ENCODE measurements around the gene GNB1. TPM values are rescaled to one million over a fixed set of nuclear protein-coding genes. Genes with fewer than 3 reads are reported as not detected.

GNB1 gene
- total RNA-seq, 1 donor from 2014 or later, result 159 TPM

GRCh38 chr1:1919304-1920056, 28.6 kb upstream of the GNB1 start:
- Histone ChIP-seq H3K9me3 (no peaks in the 10 kb centered on the region), H3K4me1 (peaks cover 21% of the 10 kb centered on the region), H3K27me3 (no peaks in the 10 kb centered on the region), H3K27ac (peak overlapping the region; percentile 38), H3K36me3 (no peaks in the 10 kb centered on the region), H3K4me3 (peak overlapping the region; percentile 48 to 53)
- TF ChIP-seq POLR2AphosphoS5 (IDR thresholded peaks at IDR 0.05; ENCODE audit: insufficient read depth in 1 of 2, low read depth in 1 of 2) (peak; percentile 68 to 73), POLR2A (IDR thresholded peaks at IDR 0.05) (no peak), CTCF (IDR thresholded peaks at IDR 0.05) (peak in 1 of 3 experiments; percentile 2)
- peak in 1 of 2 donors; percentile 98 for DNase-seq (ENCODE audit: extremely low spot score in 2 of 2)
- intact Hi-C loops (cut with DNase I), result no loop called here

- no peak for DNase-seq (ENCODE audit: extremely low spot score in 2 of 2)
- Histone ChIP-seq H3K9me3 (no peaks in the 10 kb centered on the region), H3K36me3 (no peaks in the 10 kb centered on the region), H3K27me3 (no peaks in the 10 kb centered on the region), H3K4me3 (peak within 1 kb of the TSS; percentile 48 to 53), H3K4me1 (peaks cover 21% of the 10 kb centered on the region), H3K27ac (peak within 1 kb of the TSS; percentile 38)
- TF ChIP-seq CTCF (IDR thresholded peaks at IDR 0.05) (no peak), POLR2A (IDR thresholded peaks at IDR 0.05) (peak in 1 of 2 donors; percentile 3), POLR2AphosphoS5 (IDR thresholded peaks at IDR 0.05; ENCODE audit: insufficient read depth in 1 of 2, low read depth in 1 of 2) (no peak)
- intact Hi-C loops (cut with DNase I), result no loop called here
These were observed 28.0 kb upstream of the GNB1 start, which contains the start of gene TMEM52 for GRCh38 chr1:1918901-1919303. TSS of gene TMEM52 (minus strand) at chr1:1919279. CDS start at chr1:1919265, 14 bp downstream.

GRCh38 chr1:1917995-1918900, 27.4 kb upstream of the GNB1 start:
- DNase-seq (ENCODE audit: extremely low spot score in 2 of 2), result no peak
- TF ChIP-seq CTCF (IDR thresholded peaks at IDR 0.05) (no peak), POLR2A (IDR thresholded peaks at IDR 0.05) (no peak), POLR2AphosphoS5 (IDR thresholded peaks at IDR 0.05; ENCODE audit: insufficient read depth in 1 of 2, low read depth in 1 of 2) (no peak)
- intact Hi-C loops (cut with DNase I), result no loop called here
- H3K27ac ChIP-seq, result peak overlapping the region; percentile 38
- H3K9me3 ChIP-seq, result no peaks in the 10 kb centered on the region
- H3K4me1 ChIP-seq, result peaks cover 21% of the 10 kb centered on the region
- peak overlapping the region; percentile 48 to 53 for H3K4me3 ChIP-seq
- H3K36me3 ChIP-seq, result no peaks in the 10 kb centered on the region
- no peaks in the 10 kb centered on the region for H3K27me3 ChIP-seq

GRCh38 chr1:1917304-1917976, 26.6 kb upstream of the GNB1 start:
- TF ChIP-seq POLR2AphosphoS5 (IDR thresholded peaks at IDR 0.05; ENCODE audit: insufficient read depth in 1 of 2, low read depth in 1 of 2) (no peak), POLR2A (IDR thresholded peaks at IDR 0.05) (no peak), CTCF (IDR thresholded peaks at IDR 0.05) (no peak)
- Histone ChIP-seq H3K4me3 (no peak overlapping the region), H3K27ac (no peak overlapping the region), H3K36me3 (no peaks in the 10 kb centered on the region), H3K4me1 (peaks cover 21% of the 10 kb centered on the region), H3K27me3 (no peaks in the 10 kb centered on the region), H3K9me3 (no peaks in the 10 kb centered on the region)
- DNase-seq (ENCODE audit: extremely low spot score in 2 of 2), result no peak
- intact Hi-C loops (cut with DNase I), result no loop called here

Data from vagina (tissue), 2 donors.